ENCODE measurements around the gene ALS2. TPM values are rescaled to one million over a fixed set of nuclear protein-coding genes. Genes with fewer than 3 reads are reported as not detected.

ALS2 gene
- total RNA-seq, 1 experiment from 2014 or later = 18.4 TPM

- no peak for DNase-seq (ENCODE audit: low read depth, low spot score)
- in situ Hi-C loops (cut with HindIII; ENCODE audit: low pct_unique_long_range_greater_than_20kb, low sequenced_read_pairs) = no loop called here
Measured at GRCh38 chr2:201664334-201664733, 116.4 kb downstream of the ALS2 start.

DNA sequence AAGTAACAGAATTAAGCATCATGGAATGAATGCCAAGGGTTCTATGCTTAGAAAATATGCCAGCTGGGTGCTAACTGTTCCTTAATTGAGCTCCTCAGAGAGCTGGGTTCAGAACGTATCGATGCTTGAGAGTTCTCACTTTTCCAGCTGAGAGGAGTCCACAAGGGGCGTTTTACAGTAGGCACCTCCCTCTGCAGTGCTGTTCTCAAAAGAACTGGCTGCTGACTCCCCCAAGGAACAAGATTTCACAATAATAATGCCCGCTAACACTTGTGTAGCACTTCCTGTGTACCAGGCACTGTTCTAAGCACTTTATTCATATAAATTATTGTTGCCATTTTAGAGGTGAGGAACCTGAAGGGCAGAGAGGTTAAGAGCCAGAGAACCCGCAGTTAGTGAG lies 119.4 kb downstream of the ALS2 start:
- in situ Hi-C loops (cut with HindIII; ENCODE audit: low pct_unique_long_range_greater_than_20kb, low sequenced_read_pairs) = no loop called here
- no peak for DNase-seq (ENCODE audit: low read depth, low spot score)

GRCh38 chr2:201660293-201660895 lies 120.3 kb downstream of the ALS2 start:
- in situ Hi-C loops (cut with HindIII; ENCODE audit: low pct_unique_long_range_greater_than_20kb, low sequenced_read_pairs) = no loop called here
- DNase-seq (ENCODE audit: low read depth, low spot score) = peak; percentile 26

- DNase-seq (ENCODE audit: low read depth, low spot score) = no peak
- in situ Hi-C loops (cut with HindIII; ENCODE audit: low pct_unique_long_range_greater_than_20kb, low sequenced_read_pairs) = no loop called here
Measured at GRCh38 chr2:201656740-201657139, 124.0 kb downstream of the ALS2 start.

DNA sequence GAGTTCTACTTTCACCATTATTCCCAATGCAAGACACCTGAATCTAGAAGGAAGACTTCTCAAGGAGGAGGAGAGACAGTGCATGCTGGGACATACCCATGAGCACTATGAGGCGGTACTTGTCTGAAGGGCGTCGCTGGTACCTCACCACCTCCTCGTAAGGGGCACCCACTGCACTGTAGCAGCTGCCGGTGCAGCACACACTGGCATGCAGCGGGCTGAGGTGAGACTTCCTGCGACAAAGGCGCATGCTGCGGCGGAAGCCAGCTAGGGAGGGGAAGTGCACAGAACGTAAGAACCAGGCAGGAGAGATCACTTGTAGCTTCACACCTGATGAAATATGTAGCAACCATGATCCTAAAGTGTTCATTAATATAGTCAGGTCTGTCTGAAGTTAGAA lies 124.6 kb downstream of the ALS2 start:
- in situ Hi-C loops (cut with HindIII; ENCODE audit: low pct_unique_long_range_greater_than_20kb, low sequenced_read_pairs) = no loop called here
- DNase-seq (ENCODE audit: low read depth, low spot score) = no peak

GRCh38 chr2:201654616-201655384 lies 125.9 kb downstream of the ALS2 start:
- in situ Hi-C loops (cut with HindIII; ENCODE audit: low pct_unique_long_range_greater_than_20kb, low sequenced_read_pairs) = no loop called here
- DNase-seq (ENCODE audit: low read depth, low spot score) = no peak

- no peak for DNase-seq (ENCODE audit: low read depth, low spot score)
- in situ Hi-C loops (cut with HindIII; ENCODE audit: low pct_unique_long_range_greater_than_20kb, low sequenced_read_pairs) = no loop called here
Measured at GRCh38 chr2:201653221-201653620, 127.5 kb downstream of the ALS2 start.

Small RNAs within 50 kb of the gene (small RNA-seq; reads per million reads assigned to genes)
- gene RF00019 (0 reads per million in 2 experiments), gene UBE2V1P11 (0 reads per million in 2 experiments)

Other genes with a start within 250 kb of the ALS2 start
- gene TMEM237, start 137.4 kb downstream of the ALS2 start, total RNA-seq (2014; rRNA removed; shearing (Covaris generic)) = 21.3 and 25.0 TPM in 2 replicates
- 0.11 TPM in 1 of 2 replicates, not detected in the other for gene MPP4, start 82.3 kb downstream of the ALS2 start, total RNA-seq (2014; rRNA removed; shearing (Covaris generic))
- 0.90 and 0.95 TPM in 2 replicates for gene CDK15, start 25.6 kb upstream of the ALS2 start, total RNA-seq (2014; rRNA removed; shearing (Covaris generic))

All from SK-MEL-5 (cell line).